ENCODE data around the gene CPOX.

The CPOX gene

GRCh38 chr3:98530676-98531075 is 62.7 kb downstream of the CPOX start:
- no peak overlapping the region for H3K4me3 ChIP-seq (ENCODE audit: low read depth, low read length)
- TF ChIP-seq POLR2A (IDR thresholded peaks at IDR 0.05; ENCODE audit: extremely low read depth, insufficient read length) = no peak
- no peak for TF ChIP-seq MAX (IDR thresholded peaks at IDR 0.05; ENCODE audit: low read depth, low read length)
- no peak for DNase-seq (ENCODE audit: low read depth)

GRCh38 chr3:98529856-98530459 is 63.5 kb downstream of the CPOX start:
- DNase-seq (ENCODE audit: low read depth) = no peak
- TF ChIP-seq CTCF (IDR thresholded peaks at IDR 0.05; ENCODE audit: low read depth, low read length) = no peak
- H3K4me3 ChIP-seq (ENCODE audit: low read depth, low read length) = no peak overlapping the region
